HG02943 (cell line): ENCODE data around the gene BTBD19.
"Not testable (repeated sequence)": the region's sequence is repeated elsewhere in the genome, so short reads cannot be mapped to it uniquely, and the experiment has no call there.

Experiments used
- ATAC-seq: cut with Tn5 transposase; IDR thresholded peaks from one replicate; pipeline ENCODE4 v1.9.1; 2021; ENCODE audit warnings: mild to moderate bottlenecking, low read depth, moderate library complexity; ENCODE audit not compliant: unreplicated experiment

BTBD19 gene

DNA sequence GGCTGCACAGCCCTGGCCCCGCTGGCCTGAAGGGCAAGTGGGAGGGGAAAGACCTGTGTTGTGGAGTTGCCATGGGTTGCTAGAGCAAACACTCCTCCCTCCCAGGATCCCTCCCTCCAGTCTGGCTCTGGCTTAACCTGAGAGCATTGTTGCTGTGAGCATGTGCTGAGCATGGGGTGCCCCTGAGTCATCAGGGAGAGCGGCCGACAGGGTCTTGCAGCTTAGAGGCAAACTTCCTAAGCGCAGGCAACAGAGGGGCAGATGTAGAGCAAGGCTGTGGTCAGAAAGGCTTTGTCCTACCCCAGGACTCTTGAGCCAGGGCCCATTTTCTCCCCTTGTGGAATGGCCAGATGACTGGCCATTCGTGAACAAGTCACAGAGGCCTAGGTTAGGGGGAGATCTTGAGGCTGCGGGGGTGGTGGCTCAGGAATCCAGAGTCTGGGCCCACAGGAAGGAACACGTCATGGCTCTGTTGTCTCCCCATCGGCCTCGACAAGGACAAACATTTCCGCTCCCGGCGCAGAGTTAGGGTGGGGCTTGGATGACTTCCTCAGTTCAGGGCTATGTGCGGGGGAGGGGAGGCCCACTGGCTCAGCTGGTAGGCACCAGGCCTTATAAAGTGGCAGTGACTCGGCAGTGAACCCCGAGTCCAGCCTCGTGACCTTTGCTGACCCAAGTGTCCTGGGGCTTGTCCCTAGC lies 810 bp upstream of the BTBD19 start:
- peak; percentile 36 for ATAC-seq

DNA sequence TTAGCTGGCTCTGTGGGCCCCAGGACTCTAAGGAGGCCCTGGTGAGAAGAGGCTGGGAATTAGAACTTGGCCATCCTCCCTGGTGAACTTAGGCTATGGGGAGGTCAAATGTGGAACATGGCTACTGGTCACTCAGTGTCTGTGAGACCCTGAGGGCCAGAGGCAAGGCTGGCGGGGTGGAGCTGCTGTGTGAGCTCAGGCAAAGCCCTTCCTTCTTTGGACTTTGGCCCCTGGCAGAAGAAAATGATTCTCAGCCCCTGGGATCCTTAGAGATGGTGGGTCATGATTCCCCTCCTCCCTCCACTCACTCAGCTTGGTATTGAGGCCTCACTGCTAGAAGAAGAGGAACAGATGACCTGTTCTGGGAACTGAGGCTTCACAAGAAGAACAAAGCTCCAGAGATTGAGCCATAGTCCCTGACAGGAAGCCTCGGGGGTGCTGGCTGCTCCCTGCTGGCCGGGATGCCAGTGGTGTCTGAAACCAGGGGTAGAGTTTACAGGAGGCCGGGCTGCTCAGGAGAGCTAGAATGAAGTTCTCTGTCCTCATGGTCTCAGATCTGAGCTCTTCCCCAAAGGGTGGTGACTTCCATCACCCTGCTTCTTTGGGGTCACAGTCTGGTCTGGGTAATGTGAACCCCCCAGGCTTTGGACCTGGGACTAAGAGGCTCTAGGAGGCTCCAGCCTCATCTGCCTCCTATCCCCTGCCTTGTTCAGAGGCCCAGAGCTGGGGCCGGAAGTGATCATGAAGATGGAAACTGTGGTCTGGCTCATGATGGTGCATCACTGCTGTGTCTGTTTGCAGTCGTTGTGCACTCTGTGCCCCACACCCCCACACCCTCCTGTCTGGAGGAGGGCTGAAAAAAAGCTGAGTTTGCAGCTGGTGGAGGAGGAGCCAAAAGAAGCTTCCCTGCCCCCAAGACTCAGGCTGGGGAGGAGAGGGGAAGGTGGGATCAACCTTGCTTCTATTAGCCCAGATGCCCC lies 905 bp downstream of the BTBD19 start:
- ATAC-seq, result peak; percentile 46

DNA sequence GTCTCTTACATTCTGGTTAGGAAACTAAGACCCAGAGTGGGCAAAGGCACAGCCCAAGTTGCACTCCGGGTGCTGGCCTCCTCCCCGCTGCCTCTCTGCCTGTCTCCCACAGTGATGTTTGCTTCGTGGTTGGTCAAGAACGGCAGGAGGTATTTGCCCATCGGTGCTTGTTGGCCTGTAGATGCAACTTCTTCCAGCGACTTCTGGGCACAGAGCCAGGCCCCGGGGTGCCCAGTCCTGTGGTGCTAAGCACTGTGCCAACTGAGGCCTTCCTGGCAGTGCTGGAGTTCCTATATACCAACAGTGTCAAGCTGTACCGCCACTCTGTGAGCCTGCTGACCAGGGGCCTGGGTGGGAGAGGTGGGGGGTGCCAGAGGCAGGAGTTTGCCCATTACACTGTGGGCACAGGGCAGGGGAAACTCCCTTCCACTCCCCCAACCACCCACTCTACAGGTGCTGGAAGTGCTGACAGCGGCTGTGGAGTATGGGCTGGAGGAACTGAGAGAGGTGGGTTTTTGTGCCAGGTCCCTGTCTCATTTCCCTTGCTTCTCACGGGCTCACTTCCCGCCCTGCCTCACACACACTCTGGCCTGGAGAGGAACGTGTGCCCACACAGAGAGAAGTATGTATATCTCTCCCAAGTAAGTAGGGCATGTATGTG lies 1.9 kb downstream of the BTBD19 start:
- no peak for ATAC-seq

DNA sequence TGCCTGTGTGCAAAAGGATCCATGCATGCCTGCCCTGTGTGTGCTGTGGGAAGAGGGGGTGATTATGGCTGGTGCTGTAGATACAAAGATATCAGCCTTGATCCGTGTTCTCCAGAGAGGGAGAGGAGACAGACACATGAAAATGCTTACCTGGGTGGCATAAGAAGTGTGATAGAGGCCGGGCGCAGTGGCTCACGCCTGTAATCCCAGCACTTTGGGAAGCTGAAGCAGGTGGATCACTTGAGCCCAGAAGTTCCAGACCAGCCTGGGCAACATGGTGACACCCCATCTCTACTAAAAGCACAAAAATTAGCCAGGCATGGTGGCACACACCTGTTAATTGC lies 2.4 kb downstream of the BTBD19 start:
- not testable (repeated sequence) for ATAC-seq

DNA sequence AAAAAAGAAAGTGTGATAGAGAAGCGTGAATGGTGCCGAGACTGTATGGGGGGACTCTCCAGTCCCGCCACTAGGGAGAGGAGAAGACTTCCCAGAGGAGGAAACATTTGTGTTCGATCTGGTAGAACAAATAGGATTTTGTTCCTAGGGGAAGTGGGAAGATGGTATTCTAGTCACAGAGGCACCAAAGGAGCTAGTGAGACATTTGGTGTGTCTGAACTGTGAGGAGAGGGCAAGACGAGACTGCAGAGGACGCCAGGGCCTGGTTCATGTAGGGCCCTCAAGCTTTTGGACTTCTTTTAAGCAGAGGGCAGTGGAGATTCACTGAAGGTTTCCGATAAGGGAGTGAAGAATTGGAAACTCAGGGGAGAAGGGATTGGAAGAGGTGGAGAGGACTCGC lies 2.9 kb downstream of the BTBD19 start:
- no peak for ATAC-seq

DNA sequence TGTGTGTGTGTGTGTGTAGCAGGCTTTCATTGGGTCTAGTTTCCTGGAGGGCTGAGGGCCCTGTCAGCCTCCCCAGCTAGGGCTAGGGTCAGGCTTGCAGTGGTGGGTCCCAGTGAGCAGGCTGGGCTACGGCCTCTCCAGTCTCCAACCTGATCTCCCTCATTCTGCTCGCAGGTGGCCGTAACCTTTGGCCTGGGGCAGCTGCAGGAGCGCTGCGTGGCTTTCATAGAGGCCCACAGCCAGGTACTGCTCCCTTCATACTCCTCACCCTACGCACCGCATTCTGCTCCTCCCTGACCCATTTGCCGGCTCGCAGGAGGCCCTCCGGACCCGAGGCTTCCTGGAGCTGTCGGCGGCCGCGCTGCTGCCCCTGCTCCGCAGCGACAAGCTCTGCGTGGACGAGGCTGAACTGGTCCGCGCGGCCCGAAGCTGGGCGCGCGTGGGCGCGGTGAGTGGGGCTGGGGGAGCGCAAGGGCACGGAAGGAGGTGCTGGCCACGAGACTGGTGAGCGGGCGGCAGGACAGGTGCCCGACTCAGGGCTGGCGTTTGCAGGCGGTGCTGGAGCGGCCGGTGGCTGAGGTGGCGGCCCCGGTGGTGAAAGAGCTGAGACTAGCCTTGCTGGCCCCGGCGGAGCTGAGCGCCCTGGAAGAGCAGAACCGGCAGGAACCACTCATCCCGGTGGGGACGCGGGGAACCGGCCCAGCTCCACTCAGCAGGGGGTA lies 4.7 kb downstream of the BTBD19 start:
- no peak for ATAC-seq

DNA sequence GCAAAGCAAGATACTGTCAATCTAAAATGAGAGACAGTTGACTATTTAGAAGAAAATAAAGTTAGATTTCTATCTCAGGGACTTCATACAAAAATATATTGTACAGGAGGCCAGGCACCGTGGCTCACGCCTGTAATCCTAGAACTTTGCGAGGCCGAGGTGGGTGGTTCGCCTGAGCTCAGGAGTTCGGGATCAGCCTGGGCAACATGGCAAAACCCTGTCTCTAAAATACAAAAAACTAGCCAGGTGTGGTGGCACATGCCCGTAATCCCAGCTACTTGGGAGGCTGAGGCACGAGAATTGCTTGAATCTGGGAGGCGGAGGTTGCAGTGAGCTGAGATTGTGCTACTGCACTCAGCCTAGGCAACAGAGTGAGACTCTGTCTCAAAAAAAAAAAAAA lies 7.6 kb downstream of the BTBD19 start:
- ATAC-seq, result not testable (repeated sequence)

DNA sequence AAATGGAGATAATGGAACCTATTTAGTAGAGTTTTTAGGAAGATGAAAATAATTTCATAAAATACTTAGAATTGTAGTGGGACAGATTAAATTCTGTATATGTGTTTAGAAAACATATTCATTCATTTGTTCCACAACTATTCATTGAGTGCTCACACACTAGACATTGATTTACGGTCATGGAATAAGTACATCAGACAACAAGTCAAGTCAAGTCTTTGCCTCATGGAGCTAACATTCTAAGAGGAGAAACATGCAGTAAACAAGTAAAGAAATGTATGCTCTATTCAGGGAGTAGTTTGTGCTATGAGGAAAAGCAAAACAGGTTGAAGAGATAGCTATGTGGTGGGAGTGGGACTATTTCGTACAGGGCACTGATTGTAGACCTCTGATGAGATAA lies 9.0 kb downstream of the BTBD19 start:
- no peak for ATAC-seq

DNA sequence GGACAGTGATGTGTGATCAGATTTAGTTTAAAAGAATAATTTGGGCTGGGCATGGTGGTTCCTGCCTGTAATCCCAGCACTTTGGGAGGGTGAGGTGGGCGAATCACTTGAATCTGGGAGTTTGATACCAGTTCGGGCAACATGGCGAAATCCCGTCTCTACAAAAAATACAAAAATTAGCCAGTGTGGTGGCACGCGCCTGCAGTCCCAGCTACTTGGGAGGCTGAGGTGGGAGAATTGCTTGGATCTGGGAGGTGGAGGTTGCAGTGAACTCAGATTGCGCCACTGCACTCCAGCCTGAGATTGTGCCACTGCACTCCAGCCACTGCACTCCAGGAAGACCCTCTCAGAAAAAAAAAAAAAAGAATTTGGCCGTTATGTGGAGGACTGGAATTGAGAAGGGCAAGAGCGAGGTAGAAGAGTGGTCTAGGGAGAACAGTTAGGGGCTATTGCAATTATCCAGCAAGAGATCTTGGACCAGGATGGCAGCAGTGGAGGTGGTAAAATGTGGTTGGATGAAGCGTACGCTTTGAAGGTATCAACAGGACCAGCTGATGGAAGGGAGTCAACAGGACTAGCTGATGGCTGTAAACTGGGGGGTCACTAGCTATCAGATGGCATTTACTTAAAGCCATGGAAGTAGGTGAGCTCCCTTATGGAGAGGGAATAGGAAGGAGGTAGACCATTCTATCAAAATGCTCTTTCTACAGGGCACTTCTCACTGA lies 9.6 kb downstream of the BTBD19 start:
- no peak for ATAC-seq

DNA sequence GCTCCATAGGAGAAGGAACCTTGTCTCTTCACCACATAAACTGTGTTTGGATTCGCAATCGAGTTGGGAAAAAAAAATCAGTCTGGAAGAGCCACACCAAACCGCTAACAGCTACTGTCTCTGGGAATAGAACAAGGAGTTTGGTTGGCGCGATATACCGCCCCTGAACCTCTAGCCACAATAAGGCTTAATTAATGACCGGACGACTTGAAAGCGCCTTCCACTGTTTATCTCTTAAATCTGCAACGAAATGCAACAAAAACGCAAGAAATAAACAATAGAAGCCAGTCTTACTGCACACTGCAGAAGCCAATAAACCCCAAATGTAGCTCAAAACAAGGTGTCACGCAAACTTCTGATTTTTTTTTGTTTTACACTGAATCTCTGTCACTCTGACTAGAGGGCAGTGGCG lies 10.9 kb downstream of the BTBD19 start:
- no peak for ATAC-seq

DNA sequence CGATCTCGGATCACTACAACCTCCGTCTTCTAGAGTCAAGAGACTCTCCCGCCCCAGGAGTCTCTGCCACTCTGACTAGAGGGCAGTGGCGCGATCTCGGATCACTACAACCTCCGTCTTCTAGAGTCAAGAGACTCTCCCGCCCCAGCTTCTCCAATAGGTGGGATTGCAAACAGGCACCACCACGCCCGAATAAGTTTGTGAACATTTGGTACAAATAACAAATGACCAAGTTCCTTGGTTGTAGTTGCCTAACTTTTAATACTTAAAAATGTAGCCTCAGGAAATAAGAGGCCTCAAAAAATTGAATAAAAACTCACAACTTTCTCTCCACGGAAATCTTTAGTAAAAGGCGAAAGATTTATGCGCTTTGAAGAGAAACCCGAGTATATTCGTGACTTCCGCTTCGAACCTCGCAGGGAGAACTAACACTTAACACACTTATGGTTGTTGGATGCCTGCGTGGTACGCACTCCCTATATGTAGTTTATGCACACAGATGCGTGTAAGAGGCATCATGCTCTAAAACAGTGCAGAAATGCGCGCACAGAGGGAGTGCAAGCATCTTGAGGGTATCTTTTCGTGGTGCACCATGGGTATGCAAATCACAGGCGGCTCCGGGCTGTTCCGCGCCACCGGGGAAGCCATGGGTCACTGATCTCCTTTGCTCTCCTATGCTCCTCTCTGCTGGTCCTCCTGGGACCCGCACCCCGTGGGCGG lies 11.4 kb downstream of the BTBD19 start:
- ATAC-seq, result peak; percentile 72

DNA sequence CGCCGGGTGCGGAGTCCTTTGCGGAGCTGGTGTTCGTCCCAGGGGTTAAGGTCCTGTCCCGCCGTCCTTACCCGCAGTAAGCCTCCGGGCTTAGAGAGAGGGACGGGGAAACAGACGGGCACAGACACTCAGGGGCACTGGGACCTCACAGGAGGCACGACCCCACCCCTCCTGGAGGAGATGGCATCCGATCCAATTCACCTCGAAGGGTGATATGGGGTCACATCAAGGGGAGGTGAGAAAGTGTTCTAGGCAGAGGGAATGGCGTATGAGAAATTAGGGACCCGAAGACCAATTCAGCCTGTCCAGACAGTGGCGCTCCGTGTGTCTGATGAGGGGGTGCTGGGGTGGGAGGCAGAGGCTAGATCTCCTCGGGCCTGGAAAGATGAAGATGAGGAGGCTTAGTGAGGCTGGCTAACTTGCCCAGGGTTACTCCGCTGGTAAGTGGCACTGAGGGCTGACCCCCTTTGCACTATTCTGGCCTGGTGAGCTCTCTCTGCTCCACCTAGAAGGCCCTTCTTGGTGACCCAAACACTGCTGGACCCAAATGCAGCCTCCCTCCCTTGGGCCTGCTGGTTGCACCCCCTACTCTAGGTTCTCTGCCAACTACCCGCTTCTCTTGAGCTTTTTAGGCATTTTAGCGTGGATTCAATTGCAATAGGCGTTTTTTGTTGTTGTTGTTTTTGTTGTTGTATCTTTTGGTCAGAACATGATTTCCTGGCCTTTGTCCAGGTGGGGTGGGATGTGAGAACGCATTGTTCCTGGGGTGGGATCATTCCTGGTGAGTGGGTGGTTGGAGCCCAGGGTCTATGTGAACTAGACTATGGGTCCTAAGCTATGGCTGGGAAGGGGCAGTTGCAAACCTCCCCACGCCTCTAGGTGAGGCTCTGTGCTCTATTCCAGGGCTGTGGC lies 12.3 kb downstream of the BTBD19 start:
- ATAC-seq, result no peak

DNA sequence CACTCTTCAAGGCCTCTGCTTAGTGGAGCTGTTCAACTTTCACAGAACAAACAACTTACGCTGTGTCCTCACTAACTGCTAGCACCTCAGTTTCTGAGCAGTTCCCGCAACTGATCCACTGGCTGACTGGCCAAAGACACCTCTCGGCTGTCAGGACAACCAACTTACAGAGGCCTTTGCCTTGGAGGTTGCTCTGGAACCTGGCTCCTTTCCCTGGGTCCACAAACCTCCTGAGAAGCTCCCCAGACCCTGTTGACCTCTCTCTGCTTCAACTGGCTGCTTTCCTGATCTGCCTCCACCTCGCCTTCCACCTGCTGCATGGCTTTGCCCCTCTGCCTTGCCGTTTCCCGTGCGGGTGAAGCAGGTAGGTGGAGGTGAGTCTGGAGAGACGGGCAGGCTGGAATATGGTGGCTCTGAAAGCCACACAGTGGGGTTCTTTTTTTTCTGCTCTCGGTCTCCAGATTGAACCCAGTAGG lies 13.0 kb downstream of the BTBD19 start:
- ATAC-seq, result no peak

DNA sequence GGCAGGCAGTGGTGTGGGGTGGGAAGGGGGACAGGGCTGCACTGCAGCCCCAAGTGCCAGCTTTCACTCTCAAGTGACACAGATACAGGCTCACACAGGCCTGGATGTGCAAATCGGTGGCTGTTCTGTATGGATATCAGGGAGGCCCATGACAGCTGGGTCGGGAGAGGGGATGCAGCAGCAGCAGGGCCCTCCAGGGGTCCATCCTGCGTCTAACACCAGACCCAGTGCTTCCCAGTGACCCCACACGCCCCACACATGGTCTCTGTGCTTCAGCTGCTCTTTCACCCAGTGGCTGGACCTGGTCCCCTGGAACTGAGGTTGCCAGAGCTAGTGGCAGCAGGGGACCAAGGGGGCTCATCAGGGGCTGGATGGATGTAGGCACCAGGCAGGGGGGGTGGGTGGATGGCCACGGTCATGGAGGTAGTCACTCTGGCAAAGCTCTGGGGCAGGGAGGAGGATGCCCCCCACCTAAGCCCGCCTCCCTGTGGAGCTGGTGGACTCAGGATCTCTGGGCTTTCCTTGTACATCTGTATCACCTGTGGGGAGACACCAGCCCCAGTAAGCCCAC lies 13.9 kb downstream of the BTBD19 start:
- no peak for ATAC-seq

DNA sequence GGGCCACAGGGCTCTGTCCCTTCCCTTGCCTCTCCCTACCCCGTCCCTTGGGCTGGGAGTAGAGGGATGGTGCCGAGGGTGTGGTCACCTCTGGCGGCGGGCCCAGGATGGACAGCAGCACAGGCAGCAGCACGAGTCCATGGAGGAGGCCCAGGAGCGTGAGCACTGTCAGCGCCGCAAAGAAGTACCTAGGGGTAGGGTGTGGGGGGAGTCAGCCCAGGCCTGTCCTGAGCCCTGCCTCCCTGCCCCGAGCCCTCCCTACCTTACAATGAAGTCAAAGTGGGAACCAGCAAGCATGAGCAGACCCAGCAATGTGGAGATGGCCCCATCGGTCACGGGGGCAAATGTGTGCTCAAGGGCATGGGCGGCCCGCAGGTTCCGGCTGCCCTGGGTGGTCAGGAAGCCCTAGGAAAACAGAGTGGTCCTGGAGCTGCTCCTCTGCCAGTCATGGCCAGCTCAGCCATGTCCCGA lies 14.7 kb downstream of the BTBD19 start:
- no peak for ATAC-seq

DNA sequence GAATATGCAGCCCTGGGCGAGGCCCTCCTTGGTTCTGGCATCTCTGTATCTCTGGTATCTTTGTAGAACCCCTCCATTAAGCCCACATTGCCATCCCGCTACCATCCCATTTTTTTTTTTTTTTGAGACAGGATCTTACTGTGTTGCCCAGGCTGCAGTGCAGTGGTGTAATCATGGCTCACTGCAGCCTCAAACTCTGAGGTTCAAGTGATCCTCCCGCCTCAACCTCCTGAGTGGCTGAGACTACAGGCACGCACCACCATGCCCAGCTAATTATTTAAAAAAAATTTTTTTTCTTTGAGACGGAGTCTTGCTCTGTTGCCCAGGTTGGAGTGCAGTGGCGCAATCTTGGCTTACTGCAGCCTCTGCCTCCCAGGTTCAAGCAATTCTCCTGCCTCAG lies 16.1 kb downstream of the BTBD19 start:
- not testable (repeated sequence) for ATAC-seq

DNA sequence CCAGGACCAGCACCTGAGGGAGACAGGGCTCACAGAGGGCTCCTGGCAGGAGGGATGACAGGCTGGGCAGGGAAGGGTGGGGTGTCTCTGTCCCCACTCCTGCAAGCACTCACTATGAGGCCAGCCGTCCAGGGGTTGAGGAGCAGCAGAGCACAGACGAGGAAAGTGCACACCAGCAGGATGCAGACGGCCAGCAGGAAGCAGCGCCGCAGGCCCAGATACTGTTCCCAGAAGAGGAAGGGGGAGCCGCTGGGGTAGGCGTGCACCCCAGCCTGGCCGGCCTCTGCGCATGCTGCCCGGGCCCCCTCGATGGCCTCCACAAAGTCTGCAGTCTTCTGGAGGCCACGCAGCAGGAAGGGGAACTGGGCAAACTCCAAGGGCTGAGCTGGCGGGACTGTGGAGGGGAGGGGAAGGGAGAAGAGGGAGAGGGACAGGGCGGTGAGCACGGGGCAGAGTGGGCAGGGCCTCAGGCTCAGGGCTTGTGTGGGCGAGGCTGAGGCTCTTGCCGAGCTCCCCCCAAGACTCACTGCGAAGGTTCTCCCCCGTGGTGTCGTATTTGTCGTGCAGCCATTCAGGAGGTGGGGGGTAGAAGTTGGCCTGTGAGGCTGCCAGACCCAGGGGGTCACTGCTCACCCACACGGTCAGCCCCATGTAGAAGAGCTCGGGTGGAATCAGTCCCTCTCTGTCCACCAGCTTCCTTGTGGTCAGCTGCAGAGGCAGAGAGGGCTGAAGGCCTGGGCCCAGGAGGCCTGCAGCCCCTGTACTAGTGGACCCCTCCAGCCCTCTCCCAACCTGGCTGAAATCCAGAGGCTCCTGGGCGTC lies 18.3 kb downstream of the BTBD19 start:
- ATAC-seq, result no peak
